Measurements from ENCODE around the gene GAPDHS.

GAPDHS gene

DNA sequence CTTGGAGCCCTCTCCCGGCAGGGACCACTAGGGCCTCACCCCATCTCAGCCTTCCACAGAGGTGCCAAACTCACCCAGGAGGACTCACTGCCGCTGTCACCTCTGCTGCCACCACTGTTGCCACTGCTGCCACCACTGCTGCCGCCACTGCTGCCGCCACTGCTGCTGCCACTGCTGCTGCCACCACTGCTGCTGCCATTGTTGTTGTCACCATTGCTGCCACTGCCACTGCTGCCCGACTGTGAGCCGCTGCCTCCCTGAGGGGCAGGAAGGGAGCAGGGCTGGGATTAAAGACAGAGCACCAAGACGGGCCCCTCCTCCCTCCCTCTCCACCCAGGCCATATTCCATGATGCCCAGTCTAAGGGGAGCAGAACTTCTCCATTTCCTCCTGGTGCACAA is 21.9 kb upstream of the GAPDHS start:
- DNase-seq, result no peak

DNA sequence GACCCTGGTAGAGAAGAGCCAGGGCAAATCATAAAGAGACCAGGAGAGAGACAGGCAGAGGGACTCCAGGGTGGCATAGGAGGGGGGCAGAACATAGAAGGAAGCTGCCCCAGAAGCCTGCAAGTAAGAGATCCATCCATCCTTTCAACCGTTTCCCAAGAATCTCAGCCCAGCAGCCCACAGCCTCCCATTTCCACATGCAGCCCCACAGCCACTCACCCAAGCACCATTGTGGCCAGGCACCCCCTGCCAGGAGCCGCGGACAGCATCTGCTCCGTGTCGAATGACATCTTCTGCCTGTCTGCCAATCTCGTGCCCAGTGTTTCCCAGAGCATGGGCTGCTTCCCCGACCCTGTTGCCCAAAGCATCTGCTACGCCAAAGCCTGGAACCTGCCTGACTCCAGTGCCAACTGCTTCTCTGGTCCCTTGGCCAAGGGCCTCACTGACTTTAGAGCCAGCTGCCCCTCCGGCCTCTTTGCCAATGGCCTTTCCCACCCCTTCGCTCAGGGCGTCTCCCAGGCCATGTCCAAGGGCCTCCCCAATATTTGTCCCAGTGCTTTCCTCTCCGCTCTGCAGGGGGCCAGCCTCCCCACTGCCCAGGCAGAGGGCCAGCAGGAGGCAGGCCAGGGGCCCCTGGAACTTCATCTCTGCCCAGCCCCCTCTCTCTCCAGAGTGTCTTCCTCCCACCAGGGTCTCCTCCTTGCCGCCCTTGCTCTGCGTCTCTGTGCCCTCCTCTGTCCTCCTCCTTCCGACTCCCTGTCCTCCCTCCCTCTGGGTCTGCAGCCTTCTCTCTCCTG is 20.2 kb upstream of the GAPDHS start:
- no peak for DNase-seq

DNA sequence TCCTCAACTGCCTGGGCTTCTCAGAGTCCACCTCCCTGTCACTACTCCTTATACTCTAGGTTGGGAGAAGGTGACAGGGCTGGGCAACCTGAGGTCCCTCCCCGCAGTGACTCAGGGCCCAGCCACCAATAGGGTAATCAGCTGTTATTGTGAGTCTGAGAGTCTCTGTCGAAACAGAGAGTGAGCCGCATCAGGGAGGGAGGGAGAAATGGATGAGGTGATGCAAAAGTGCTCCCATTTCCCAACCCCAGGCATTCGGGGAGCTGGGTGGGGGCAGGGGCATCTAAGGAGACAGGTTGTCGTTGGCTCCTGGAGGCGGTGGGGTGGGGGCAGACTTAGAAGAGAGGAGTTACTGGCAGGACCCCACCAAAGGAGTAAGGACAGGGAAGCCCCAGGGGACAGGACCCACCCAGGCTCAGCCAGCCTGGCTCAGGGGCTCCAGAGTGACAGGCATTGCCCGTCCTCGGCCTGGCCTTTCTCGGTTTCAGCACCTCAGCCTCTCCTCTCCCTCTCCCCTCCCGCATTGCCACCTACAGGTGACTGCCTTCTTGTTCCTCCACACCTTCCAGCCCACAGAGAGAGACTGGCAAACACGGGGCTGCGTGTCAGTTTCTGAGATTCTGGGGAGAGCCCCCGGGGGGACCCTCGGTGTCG is 19.5 kb upstream of the GAPDHS start, which contains the start of gene DMKN:
DMKN (minus strand) TSS at position 22 of the 654 bp plus-strand sequence. CDS start 174 bp downstream, outside the sequence.
- DNase-seq, result no peak

DNA sequence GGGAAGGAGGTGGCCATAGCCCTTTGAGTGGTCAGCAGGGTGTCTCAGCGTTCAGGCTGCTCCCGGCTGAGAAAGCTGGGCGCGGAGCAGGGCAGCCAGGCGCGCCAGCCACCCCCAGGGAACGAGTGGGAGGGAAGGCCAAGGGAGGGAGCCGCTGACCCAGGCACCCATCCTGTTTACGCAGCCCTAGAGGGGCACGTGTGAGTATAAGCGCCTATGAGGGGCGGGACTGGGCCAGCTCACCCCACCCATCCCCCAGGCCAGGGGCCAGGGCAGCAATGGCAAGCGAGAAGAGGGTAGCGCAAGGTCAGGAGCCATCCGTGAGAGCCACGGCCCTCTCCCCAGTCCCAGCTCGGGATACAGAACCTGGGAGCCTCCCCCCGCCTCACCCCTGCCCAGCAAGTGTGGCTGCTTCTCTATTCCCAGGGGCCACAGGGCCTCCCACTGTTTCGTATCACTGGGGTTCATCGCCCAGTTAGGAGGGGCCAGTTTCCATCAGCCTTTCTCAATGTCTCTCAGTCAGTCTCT is 18.9 kb upstream of the GAPDHS start:
- DNase-seq, result no peak

DNA sequence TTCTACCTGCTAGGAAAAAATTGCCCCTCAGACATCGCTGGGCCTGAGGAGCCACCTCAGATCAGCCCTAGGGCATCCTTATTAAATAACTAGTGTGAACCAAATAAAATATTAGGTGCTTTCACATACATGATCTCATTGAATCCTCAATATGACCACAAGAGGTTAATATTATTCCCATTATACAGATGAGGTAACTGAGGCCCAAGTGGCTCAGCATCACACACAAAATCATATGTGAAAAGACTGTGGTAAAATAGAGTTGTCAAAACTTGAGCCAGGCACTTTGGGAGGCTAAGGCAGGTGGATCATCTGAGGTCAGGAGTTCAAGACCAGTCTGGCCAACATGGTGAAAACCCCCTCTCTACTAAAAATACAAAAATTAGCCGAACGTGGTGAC is 16.9 kb upstream of the GAPDHS start:
- DNase-seq, result no peak

DNA sequence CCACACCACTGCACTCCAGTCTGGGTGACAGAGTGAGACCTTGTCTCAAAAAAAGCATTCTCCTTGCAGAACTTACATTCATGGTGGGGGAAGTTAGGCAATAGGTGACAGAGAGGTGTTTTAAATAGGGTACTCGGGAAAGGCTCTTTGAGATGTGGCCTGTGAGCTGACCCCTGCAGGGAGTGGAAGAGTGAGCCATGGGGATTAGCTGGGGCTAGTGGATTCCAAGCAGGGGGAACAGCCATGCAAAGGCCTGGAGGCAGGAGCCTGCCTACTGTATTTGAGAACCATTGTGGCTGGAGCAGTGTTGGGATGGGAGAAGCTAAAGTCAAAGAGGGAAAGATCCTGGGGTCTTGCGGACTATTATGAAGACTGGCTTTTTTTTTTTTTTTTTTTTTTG is 15.9 kb upstream of the GAPDHS start:
- DNase-seq, result no peak

DNA sequence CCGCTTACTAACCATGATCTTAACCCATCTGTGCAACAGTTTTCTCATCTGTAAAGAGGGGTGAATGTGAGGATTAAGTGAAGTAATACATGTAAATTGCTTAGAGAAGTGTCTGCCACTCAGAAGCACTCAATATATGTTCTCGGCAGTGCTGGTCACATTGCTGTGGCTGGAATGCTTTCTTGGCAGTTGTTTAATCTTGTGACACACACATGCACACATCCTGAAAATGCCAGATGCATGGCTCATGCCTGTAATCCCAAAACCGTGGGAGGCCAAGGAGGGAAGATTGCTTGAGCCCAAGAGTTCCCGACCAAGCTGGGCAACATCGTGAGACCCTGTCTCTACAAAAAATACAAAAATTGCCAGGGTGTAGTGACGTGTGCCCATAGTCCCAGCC is 14.9 kb upstream of the GAPDHS start:
- DNase-seq, result no peak

DNA sequence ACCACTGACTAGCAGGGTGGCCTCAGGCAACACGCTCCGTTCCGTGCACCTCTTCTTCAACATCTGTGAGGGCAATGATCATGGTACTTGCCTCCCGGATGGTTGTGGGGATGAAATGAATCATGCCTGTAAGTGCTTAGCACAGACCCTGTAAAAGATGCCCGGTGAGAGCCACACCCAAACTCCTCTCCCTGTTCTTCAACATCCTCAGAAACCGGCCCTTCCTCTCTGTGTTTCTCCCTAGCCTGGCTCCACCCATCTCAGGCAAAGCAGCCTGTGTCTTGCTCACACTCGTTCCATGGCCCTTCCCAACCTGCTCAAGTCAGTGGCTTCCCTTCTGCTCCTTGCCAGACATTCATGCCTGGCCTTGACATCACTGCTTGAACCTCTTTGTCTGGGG is 14.0 kb upstream of the GAPDHS start:
- DNase-seq, result no peak

DNA sequence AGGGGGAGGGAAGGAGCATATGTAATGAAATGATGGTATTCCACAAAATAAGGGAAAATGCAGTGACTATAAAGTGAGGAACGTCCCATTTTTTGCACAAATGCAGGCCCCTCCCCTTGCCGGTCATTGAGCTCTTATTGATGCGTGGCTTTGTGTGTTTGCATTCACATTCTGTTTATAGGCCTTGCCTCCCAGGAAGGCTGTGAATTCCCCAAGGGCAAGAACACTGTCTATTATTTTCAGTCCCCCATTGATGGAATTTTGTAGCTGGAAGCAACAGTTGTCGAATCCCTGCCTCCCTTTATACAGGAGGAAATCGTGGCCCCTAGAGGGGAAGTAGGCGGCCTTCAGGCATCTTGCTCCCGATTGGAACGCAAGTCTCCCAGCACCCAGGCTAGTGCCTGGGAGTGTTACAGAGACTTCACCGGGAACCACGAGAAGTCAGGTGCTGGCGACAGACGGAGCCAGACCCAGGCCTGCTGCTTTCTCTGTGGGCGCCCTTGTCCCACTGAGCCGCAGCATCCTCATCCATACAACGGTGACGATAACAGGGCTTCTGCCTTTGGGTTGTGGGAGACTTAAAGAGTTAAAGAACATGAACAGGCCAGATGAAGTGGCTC is 12.0 kb upstream of the GAPDHS start:
- no peak for DNase-seq

DNA sequence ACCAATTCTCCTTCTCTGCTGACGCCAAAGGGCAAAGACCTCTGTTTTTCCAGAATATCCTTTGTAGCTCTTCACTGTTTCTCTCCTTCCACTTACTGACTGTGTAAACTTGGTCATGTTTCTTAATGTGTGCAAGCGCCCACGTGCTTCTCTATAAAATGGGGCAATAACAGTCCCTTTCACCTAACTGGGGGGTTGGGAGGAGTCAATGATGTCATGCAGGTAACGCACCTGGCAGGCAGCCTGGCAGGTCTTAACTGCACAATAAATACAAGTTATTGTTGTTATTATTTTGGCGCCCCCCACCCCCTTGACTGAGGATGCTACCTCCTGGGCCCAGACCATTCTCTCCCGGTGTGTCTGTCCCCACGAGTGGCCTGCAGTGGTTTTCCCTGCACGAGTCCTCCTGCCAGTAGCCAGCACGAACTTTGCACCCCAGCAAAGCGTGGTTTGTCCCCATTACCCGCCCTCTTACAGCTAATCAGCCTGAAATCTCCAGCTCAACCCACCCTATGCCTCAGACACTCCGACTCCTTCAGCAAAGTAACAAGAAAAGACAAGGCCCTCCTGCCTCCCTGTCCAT is 10.4 kb upstream of the GAPDHS start:
- DNase-seq, result no peak

DNA sequence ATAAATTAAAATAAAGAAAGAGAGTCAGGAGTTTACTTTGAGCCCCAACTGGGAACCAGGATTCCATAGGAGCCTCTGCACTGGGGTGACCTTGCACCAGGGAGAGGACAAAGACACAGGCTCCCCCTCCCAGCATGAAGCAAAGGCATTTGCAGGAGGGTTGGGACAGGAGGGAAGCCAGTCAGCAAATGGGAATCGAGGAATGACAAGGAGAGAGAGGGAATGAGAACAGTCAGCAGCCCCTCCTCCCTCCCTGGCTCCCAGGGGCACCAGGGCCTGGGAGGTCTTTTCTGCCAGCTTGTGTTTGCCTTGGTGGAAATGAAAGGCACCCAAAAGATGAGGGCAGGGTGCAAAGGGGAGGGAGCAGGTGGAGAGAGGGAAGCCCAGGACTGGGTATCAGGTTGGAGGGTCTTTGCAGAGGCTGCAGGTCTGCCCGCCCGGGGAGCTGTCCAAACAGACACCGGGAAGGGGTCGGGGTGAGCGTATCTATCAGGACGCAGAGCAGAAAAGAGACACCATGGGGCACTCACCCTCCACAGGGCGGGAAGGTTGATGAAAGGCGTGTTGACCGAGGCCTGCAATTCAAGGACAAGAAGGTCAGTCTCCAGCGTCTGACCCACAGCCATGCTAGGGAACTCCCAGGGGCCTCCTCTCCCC is 8.9 kb upstream of the GAPDHS start:
- no peak for DNase-seq

DNA sequence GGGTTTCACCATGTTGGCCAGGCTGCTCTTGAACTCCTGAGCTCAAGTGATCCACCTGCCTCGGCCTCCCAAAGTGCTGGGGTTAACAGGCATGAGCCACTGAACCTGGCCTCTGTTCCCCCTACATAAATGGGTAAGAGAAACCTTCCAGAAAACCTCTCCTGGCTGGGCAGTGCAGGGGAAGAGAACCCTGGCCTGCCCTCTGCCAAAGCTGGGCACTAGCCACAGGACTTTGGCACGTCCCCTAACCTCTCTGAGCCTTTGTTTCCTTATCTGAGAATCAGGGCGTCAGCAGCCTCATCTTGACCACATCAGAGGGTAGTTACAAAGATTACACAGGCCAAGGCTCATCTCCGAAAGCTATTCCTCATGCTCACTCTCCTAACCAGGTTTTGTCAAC is 7.4 kb upstream of the GAPDHS start:
- no peak for DNase-seq

DNA sequence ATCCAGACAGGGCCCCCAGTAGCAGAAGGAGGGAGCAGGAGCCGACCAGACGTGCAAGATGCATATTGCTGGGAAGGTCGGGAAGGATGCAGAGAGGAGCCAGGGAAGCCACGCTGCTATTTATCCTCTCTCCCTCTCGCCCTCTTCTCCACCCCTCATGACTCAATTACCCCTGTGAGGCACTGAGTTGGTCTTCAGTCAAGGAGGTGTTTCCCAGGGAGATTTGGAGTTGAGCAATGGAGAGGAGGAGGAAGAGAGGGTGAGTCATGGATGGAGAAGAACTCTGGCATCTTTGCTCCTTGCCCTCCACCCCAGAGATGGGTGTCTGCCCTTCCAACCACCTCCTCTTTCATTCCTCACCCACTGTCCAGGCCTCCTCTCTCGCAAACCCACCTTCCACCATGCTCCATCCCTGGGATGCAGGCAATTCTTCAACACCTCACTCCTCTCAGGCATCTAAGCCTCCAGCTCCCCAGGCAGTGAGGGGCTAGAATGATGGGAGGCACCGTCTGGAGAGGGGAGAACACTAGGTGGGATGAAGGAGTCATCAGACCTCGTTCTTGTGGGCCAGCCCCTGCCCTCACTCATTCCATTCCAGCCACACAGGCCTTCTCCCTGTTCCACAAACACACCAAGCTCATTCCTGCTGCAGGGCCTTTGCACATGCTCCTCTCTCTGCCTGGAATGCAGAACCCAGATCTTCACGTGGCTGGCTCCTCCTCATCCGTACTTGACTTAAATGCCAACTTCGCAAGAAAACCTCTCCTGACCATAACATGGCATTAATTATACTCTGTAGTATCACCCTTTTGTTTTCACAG is 4.8 kb upstream of the GAPDHS start, which contains the start of gene SBSN:
SBSN (minus strand) TSS at position 94 of the 821 bp plus-strand sequence; CDS start at position 64, 30 bp downstream.
- no peak for DNase-seq

DNA sequence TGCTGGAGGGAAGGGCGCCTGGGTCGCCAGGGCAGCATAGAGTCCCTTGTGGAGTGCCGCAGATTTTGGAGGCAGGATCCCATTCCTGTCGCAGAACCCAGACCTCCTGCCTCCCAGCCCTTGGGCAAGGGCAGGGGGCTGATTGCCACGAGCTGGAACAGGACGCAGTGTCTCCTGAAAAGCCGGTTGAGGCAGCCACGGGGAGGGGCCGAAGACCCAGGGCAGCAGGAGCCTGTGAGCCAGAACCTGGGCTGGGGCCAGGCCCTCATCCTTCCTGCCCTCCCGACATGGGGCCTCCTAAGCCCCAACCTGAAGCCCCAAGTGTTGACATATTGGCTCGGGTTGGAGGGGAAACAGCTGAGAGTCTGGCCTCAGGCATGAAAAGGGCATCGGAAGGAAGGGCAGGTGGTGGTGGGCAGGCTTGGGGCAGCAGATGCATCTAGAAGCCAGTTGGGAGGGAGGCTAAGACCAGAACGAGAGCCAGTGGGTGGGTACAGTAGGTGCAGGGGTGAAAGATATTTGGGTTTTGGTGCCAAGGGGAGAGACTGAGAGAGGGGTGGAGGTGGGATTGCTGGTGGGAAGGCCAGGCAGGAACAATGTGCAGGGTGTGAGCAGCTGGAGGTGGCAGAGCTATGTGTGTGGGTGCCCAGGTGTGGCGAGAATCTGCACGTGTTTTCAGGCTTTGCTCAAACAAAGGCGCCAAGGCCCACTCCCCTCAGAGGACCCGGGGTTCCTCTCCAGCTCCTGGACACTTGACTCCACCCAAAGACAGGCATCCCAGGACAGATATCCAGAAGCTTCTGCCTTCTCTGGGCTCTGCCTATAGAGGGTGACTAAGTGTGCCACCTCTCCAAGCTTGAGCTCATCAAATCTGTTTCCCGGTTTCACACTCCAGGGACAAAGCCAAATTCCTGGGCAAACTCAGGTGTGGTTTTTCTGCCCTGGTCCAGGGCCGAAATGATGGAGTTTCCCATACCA is 3.7 kb upstream of the GAPDHS start:
- DNase-seq, result no peak

DNA sequence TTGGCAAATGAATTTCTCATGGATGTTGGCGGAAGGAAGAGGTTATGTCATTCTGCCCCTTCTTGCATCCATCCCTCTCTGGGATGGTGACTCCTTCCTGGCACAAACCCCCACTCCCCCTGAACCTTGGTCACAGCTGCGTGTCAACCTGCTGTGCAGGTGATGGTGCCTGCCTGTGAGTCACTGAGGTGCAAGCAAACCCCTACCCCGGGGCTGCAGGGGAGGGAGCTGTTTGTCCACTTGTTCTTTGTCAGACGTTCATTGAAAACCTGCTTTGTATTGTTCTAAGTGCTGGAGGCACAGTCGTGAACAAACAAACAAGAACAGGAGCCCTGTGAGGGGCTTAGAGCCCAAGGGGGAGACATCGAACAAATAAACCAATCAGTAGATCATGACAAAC is 2.0 kb upstream of the GAPDHS start:
- DNase-seq, result no peak

DNA sequence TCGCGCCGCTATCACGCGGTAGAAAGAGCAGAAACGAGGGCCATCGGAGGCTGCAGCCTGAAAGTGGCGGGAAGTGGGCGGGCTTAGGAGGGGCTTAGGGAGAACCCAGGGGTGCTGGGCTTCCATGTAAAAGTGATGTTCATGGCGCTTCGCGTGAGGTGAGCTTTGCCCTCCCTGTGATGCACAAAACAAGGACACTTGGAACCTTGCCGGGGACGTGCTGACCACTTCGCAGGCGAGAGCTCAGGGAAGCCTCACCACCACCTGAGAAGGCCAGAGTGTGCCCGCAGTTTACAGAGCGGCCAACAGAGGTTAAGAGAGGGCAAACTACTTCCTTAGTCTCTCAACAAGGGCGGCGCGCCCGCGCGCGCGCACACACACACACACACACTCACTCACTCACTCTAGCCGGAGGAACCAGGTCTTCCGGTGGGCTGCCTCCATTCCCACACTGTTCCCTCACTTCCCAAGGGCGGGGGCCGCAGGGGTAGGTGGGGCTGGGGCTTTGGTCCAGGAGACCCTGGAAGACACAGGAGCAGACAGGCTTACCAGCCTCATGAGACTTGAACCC is 651 bp downstream of the GAPDHS start:
- peak; percentile 23 for DNase-seq

DNA sequence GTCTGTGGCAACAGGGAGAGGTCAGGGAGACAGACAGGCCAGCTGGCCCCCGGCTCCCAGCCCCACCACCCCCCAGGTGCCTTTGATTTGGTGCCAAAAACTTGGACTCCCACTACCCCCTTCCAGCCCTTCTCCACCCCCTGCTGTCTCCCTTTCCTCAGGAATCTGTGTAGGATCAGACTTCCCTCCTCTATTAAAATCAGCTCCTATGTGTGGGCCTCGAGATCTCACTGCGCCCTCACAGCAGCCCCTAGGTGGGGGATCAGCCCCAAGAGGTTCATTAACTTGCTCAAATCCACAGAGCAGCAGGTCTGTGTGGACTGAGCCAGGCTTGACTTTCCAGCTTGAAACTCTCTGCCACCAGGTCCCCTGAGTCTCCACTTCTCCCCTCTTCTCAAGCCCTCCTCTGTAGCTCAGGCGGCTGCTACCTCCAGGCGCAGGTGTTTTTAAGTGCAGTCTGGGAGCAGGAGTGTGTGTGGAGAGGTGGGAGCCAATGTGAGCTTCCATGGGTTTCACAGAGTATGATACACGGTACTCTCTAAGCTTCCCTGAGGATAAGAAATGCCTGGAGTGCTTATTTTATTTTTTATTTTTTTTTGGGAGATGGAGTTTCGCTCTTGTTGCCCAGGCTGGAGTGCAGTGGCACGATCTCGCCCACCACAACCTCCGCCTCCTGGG is 1.7 kb downstream of the GAPDHS start:
- DNase-seq, result no peak

DNA sequence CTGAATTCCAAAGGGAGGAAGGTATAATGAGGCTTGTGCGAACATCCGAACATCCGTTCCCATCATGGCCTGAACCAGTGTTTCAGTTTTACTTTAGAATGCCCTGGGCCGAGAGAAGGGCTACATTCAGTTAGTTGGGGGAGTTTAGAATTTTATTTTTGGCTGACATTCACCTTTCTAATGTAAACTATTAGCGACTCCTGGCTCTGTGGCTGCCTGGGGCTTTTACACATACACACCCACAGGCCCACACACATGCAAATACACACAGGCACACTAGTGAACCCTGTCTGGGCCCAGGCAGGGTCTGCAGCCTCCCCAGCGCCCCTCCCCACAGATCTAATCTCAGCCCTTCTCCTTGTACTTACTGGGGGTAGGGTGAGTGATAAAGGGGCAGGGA is 6.1 kb downstream of the GAPDHS start:
- DNase-seq, result no peak

DNA sequence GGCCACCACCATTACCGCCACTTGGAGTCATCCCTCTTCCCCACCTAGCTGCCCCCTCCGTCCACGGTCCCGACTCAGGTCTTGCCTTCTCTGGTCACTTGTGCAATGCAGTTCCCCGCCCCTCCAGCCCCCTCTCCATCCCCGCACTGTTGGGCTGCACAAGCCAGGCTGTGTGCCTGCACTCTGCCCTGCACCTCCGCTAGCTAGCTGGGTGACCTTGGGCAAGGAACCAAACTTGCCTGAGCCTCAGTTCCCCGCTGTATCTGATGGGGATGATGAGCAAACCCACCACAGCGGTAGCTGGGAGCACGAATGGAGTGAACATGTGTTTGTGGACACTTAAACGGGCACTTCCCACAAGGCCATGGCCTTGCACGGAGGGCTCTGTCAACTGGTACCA is 6.6 kb downstream of the GAPDHS start:
- no peak for DNase-seq

Data from CD4-positive, alpha-beta T cell treated with Interleukin-4 for 4 hours (primary cell).